ENCODE data around the gene HOXA6. TPM values are rescaled to one million over a fixed set of nuclear protein-coding genes. Genes with fewer than 3 reads are reported as not detected.

Gene HOXA6
- total RNA-seq, 1 experiment from 2014 or later, result 12.7 TPM

GRCh38 chr7:27117887-27118491 lies 29.6 kb downstream of the HOXA6 start (continued):
- TF ChIP-seq EZH2phosphoT487 (IDR thresholded peaks at IDR 0.05; ENCODE audit: borderline replicate concordance) (no peak), CEBPB (IDR thresholded peaks at IDR 0.05; ENCODE audit: low read depth) (no peak), POLR2A (IDR thresholded peaks at IDR 0.05; ENCODE audit: borderline replicate concordance, extremely low read depth, insufficient read depth, insufficient read length) (no peak), JUND (IDR thresholded peaks at IDR 0.05) (no peak), FOSL1 (IDR thresholded peaks at IDR 0.05; ENCODE audit: low read depth) (no peak), RAD21 (IDR thresholded peaks at IDR 0.05; ENCODE audit: low read depth) (no peak), ATF3 (IDR thresholded peaks at IDR 0.05) (no peak), ZFX (IDR thresholded peaks at IDR 0.05) (no peak), YY1 (IDR thresholded peaks at IDR 0.05; ENCODE audit: extremely low read depth, insufficient replicate concordance, low read depth, low read length) (no peak), EZH2 (IDR thresholded peaks at IDR 0.05) (no peak), CBX3 (IDR thresholded peaks at IDR 0.05; ENCODE audit: low read depth) (no peak), SIN3A (IDR thresholded peaks at IDR 0.05; ENCODE audit: low read depth) (no peak), CTCF (IDR thresholded peaks at IDR 0.05 in 2 of 3, conservative IDR thresholded peaks at IDR 0.05 in 1 of 3; ENCODE audit: borderline replicate concordance in 1 of 3, insufficient read depth in 1 of 3, low read depth in 2 of 3, low read length in 2 of 3) (no peak)

Data from HCT116 (cell line).